H1 (cell line): ENCODE data around the gene FAM53A. TPM values are rescaled to one million over a fixed set of nuclear protein-coding genes. Genes with fewer than 3 reads are reported as not detected.

ENCODE experiments used
- USF2 ChIP-seq: IDR thresholded peaks from 2 replicates; pipeline ENCODE4 v1.6.1; 2011; ENCODE audit warnings: low read length, improper control_type of control experiment
- polyA plus RNA-seq, 7 experiments: library from polyadenylated mRNA; depleted of rRNA in 3 of 7; stranded (reverse) in 5 of 7; unstranded in 2 of 7; fragments of >200 nt in 5 of 7; fragments of 200-250 nt in 2 of 7; gene quantifications; 1 replicate in 5 of 7; 2 replicates in 1 of 7; 4 replicates in 1 of 7; pipeline versions ENCODE4 v1.2.1 to v1.2.3, GENCODE V29; 2011 to 2013; ENCODE audit warnings: missing spikeins in 2 of 7, mixed read lengths in 2 of 7
- total RNA-seq: library from RNA; stranded (reverse); fragmentation: NEBNext Ultra II Directional; extraction: Animal tissue kit (Norgen Biotek cat#: 25700); gene quantifications from 2 replicates; pipeline ENCODE4 v1.2.1, GENCODE V29; 2021

FAM53A gene
- total and polyA plus RNA-seq, 2 of the 8 experiments (the other 6 are each of a cell fraction or from before 2014, with no cell fraction given) = 1.9 to 2.0 TPM

GRCh38 chr4:1640190-1640589 lies 43.9 kb downstream of the FAM53A start (continued):
- TF ChIP-seq USF2 = no peak
